Measurements from ENCODE around the gene LRIT1.

DNA sequence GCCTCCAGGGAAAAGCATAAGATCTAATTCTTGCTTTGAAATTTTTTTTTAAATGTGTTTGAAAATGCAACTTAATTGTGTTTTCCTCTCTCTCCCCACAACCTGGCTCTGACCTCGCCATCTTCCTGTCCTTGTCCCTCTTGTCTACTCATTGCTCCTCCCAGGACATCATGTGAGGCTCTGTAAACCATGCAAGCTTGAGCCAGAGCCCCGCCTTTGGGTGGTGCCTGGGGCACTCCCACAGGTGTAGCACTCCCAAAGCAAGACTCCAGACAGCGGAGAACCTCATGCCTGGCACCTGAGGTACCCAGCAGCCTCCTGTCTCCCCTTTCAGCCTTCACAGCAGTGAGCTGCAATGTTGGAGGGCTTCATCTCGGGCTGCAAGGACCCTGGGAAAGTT is 56.8 kb downstream of the LRIT1 start:
- TF ChIP-seq, protein P1, sequence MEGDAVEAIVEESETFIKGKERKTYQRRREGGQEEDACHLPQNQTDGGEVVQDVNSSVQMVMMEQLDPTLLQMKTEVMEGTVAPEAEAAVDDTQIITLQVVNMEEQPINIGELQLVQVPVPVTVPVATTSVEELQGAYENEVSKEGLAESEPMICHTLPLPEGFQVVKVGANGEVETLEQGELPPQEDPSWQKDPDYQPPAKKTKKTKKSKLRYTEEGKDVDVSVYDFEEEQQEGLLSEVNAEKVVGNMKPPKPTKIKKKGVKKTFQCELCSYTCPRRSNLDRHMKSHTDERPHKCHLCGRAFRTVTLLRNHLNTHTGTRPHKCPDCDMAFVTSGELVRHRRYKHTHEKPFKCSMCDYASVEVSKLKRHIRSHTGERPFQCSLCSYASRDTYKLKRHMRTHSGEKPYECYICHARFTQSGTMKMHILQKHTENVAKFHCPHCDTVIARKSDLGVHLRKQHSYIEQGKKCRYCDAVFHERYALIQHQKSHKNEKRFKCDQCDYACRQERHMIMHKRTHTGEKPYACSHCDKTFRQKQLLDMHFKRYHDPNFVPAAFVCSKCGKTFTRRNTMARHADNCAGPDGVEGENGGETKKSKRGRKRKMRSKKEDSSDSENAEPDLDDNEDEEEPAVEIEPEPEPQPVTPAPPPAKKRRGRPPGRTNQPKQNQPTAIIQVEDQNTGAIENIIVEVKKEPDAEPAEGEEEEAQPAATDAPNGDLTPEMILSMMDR (optimal IDR thresholded peaks at IDR 0.05 in 1 of 3, IDR thresholded peaks at IDR 0.05 in 1 of 3, conservative IDR thresholded peaks at IDR 0.05 in 1 of 3; ENCODE audit: extremely low read depth in 1 of 3, insufficient read depth in 2 of 3, low read length in 3 of 3): no peak
- no peak for TF ChIP-seq EZH2 (IDR thresholded peaks at IDR 0.05; ENCODE audit: low read length)
